ENCODE measurements around the gene GSTA2. TPM values are rescaled to one million over a fixed set of nuclear protein-coding genes. Genes with fewer than 3 reads are reported as not detected.
"Not testable (repeated sequence)": the region's sequence is repeated elsewhere in the genome, so short reads cannot be mapped to it uniquely, and the experiment has no call there.

GSTA2 gene
- total RNA-seq, 1 experiment from 2014 or later = not detected

- Histone ChIP-seq H3K9me2 (ENCODE audit: insufficient read depth) (no peaks in the 10 kb centered on the region), H3K4me3 (no peak overlapping the region), H3K27me3 (ENCODE audit: insufficient read depth, low read depth) (no peaks in the 10 kb centered on the region), H4K20me1 (ENCODE audit: insufficient read depth) (no peaks in the 10 kb centered on the region), H3K79me2 (ENCODE audit: low read depth) (no peaks in the 10 kb centered on the region), H2AFZ (no peak overlapping the region), H3K27ac (no peak overlapping the region), H3K9me3 (ENCODE audit: insufficient read depth, low read depth) (peaks cover 7% of the 10 kb centered on the region; the same call in 1 of the 2 replicates), H3K4me1 (replicated peaks; ENCODE audit: insufficient read depth) (no peaks in the 10 kb centered on the region), H3K4me2 (no peak overlapping the region), H3F3A (ENCODE audit: insufficient read depth, low read depth) (no peaks in the 10 kb centered on the region), H3K36me3 (ENCODE audit: low read depth) (no peaks in the 10 kb centered on the region)
- TF ChIP-seq EZH2 (IDR thresholded peaks at IDR 0.05; ENCODE audit: low read depth) = no peak
- TF ChIP-seq CTCF (conservative IDR thresholded peaks at IDR 0.05) = no peak
- no TSS peak for BruUV-seq (replicated peaks)
- DNase-seq = no peak
- POLR2A ChIA-PET (ENCODE audit: unreplicated experiment) = no interaction called here
- CTCF ChIA-PET = no interaction called here
- intact Hi-C loops (cut with micrococcal nuclease; ENCODE audit: unreplicated experiment) = no loop called here
These were observed 55.2 kb downstream of the GSTA2 start for GRCh38 chr6:52707963-52708680.

GRCh38 chr6:52706001-52706400 lies 57.3 kb downstream of the GSTA2 start:
- Histone ChIP-seq H3K4me3 (no peak overlapping the region), H3K9me2 (ENCODE audit: insufficient read depth) (no peaks in the 10 kb centered on the region), H3K4me1 (replicated peaks; ENCODE audit: insufficient read depth) (no peaks in the 10 kb centered on the region), H3K36me3 (ENCODE audit: low read depth) (no peaks in the 10 kb centered on the region), H3K27ac (no peak overlapping the region), H3K9me3 (ENCODE audit: insufficient read depth, low read depth) (peaks cover 7% of the 10 kb centered on the region; the same call in 1 of the 2 replicates), H3F3A (ENCODE audit: insufficient read depth, low read depth) (no peaks in the 10 kb centered on the region), H4K20me1 (ENCODE audit: insufficient read depth) (no peaks in the 10 kb centered on the region), H2AFZ (no peak overlapping the region), H3K4me2 (no peak overlapping the region), H3K27me3 (ENCODE audit: insufficient read depth, low read depth) (no peaks in the 10 kb centered on the region), H3K79me2 (ENCODE audit: low read depth) (no peaks in the 10 kb centered on the region)
- intact Hi-C loops (cut with micrococcal nuclease; ENCODE audit: unreplicated experiment) = no loop called here
- no peak for DNase-seq
- no TSS peak for BruUV-seq (replicated peaks)
- no peak for TF ChIP-seq EZH2 (IDR thresholded peaks at IDR 0.05; ENCODE audit: low read depth)
- TF ChIP-seq CTCF (conservative IDR thresholded peaks at IDR 0.05) = no peak
- POLR2A ChIA-PET (ENCODE audit: unreplicated experiment) = no interaction called here
- CTCF ChIA-PET = no interaction called here

GRCh38 chr6:52704781-52705502 lies 58.3 kb downstream of the GSTA2 start:
- BruUV-seq (replicated peaks); H3K4me3 ChIP-seq; intact Hi-C loops (cut with micrococcal nuclease; ENCODE audit: unreplicated experiment); H3K4me2 ChIP-seq; H3K36me3 ChIP-seq (ENCODE audit: low read depth); H3K9me3 ChIP-seq (ENCODE audit: insufficient read depth, low read depth); DNase-seq; H3F3A ChIP-seq (ENCODE audit: insufficient read depth, low read depth); CTCF ChIA-PET; H3K27me3 ChIP-seq (ENCODE audit: insufficient read depth, low read depth); POLR2A ChIA-PET (ENCODE audit: unreplicated experiment); H2AFZ ChIP-seq; H3K27ac ChIP-seq; H3K9me2 ChIP-seq (ENCODE audit: insufficient read depth); H3K79me2 ChIP-seq (ENCODE audit: low read depth); H4K20me1 ChIP-seq (ENCODE audit: insufficient read depth); H3K4me1 ChIP-seq (replicated peaks; ENCODE audit: insufficient read depth): not testable (repeated sequence)

All from PC-9 (cell line).